IMR-90 (cell line): ENCODE data around the gene MEF2D. TPM values are rescaled to one million over a fixed set of nuclear protein-coding genes. Genes with fewer than 3 reads are reported as not detected.

ENCODE experiments used
- ATAC-seq: fragments of 200-7000 bp; cut with Tn5 transposase; 2 replicates; pipeline ENCODE4 v1.9.1; 2020; ENCODE audit warnings: low read depth, mild to moderate bottlenecking, moderate library complexity
- BruUV-seq: library from RNA; stranded (reverse); fragments of 400-500 nt; replicated peaks from 2 replicates; lab custom pipeline; 2021; lab: Mats Ljungman, UMichigan
- CTCF ChIA-PET: fragments of 300-600 bp; formaldehyde crosslinking; extraction: SDS; loops from one replicate; lab custom pipeline; 2021; ENCODE audit warnings: antibody characterized with exemption; lab: Yijun Ruan, JAX
- POLR2A ChIA-PET: fragments of 300-600 bp; sonication (Branson Sonifier 250); formaldehyde crosslinking; loops from one replicate; lab custom pipeline; 2022; ENCODE audit warnings: antibody characterized with exemption; ENCODE audit not compliant: unreplicated experiment; lab: Charles Lee
- DNase-seq: peaks from one replicate; pipeline ENCODE4 v3.0.0; 2013
- H2AFZ ChIP-seq: replicated peaks from 2 replicates; pipeline ENCODE3; 2013; ENCODE audit warnings: low read length, mild to moderate bottlenecking; ENCODE audit not compliant: poor library complexity
- H2AK5ac ChIP-seq: 2 replicates; pipeline ENCODE4 v1.6.1; 2013; ENCODE audit warnings: low read depth, low read length, inconsistent platforms
- H2AK9ac ChIP-seq: replicated peaks from 2 replicates; pipeline ENCODE3; 2013; ENCODE audit warnings: mild to moderate bottlenecking, low read depth, low read length, moderate library complexity; ENCODE audit not compliant: poor library complexity
- H2BK120ac ChIP-seq: 2 replicates; pipeline ENCODE4 v1.6.1; 2013; ENCODE audit warnings: low read depth, low read length, inconsistent platforms
- H2BK15ac ChIP-seq: 3 replicates; pipeline ENCODE4 v1.6.1; 2013; ENCODE audit warnings: low read depth, low read length, inconsistent platforms
- H2BK20ac ChIP-seq: 2 replicates; pipeline ENCODE4 v1.6.1; 2013; ENCODE audit warnings: low read depth, mild to moderate bottlenecking, inconsistent platforms, low read length, moderate library complexity
- H2BK5ac ChIP-seq: 2 replicates; pipeline ENCODE4 v1.6.1; 2013; ENCODE audit warnings: mild to moderate bottlenecking, low read depth, low read length, inconsistent platforms; ENCODE audit not compliant: poor library complexity, severe bottlenecking
- H3K14ac ChIP-seq: replicated peaks from 2 replicates; pipeline ENCODE4 v1.6.1; 2013; ENCODE audit warnings: low read depth, low read length, inconsistent platforms
- H3K18ac ChIP-seq: 2 replicates; pipeline ENCODE4 v1.6.1; 2013; ENCODE audit warnings: low read depth, low read length, control low read depth
- H3K23ac ChIP-seq: 2 replicates; pipeline ENCODE4 v1.6.1; 2013; ENCODE audit warnings: low read depth, low read length, inconsistent platforms
- H3K27ac ChIP-seq: 2 replicates; pipeline ENCODE4 v1.5.1; 2013; ENCODE audit warnings: mild to moderate bottlenecking, control low read depth, low read length; ENCODE audit not compliant: insufficient read depth
- H3K27me3 ChIP-seq: 2 replicates; pipeline ENCODE4 v1.6.1; 2013; ENCODE audit warnings: low read length; ENCODE audit not compliant: control insufficient read depth, insufficient read depth
- H3K36me3 ChIP-seq: 2 replicates; pipeline ENCODE4 v1.6.1; 2013; ENCODE audit warnings: low read length, mixed read lengths; ENCODE audit not compliant: control insufficient read depth, insufficient read depth
- H3K4ac ChIP-seq: 2 replicates; pipeline ENCODE4 v1.6.1; 2013; ENCODE audit warnings: low read depth, low read length, inconsistent platforms
- H3K4me1 ChIP-seq: 2 replicates; pipeline ENCODE4 v1.6.1; 2013; ENCODE audit warnings: low read length, mixed read lengths; ENCODE audit not compliant: control insufficient read depth, insufficient read depth
- H3K4me2 ChIP-seq: 2 replicates; pipeline ENCODE4 v1.6.1; 2013; ENCODE audit warnings: low read depth, mild to moderate bottlenecking, control low read depth, low read length, moderate library complexity
- H3K4me3 ChIP-seq: 2 replicates; pipeline ENCODE4 v1.5.1; 2013; ENCODE audit warnings: low read depth, mild to moderate bottlenecking, control low read depth, low read length, moderate library complexity; ENCODE audit not compliant: insufficient read depth
- H3K56ac ChIP-seq: 2 replicates; pipeline ENCODE4 v1.6.1; 2013; ENCODE audit warnings: low read length, inconsistent platforms; ENCODE audit not compliant: insufficient read depth; ENCODE audit errors: extremely low read depth
- H3K79me1 ChIP-seq, 2 experiments: 2 replicates each; pipeline ENCODE4 v1.6.1; 2013; ENCODE audit warnings: low read length in 2 of 2, inconsistent platforms in 1 of 2, low read depth in 1 of 2
- H3K9ac ChIP-seq: 2 replicates; pipeline ENCODE4 v1.6.1; 2013; ENCODE audit warnings: low read depth, low read length, control low read depth
- H3K9me1 ChIP-seq: 2 replicates; pipeline ENCODE4 v1.6.1; 2013; ENCODE audit warnings: low read length, inconsistent platforms; ENCODE audit not compliant: insufficient read depth
- H3K9me3 ChIP-seq: 2 replicates; pipeline ENCODE4 v1.6.1; 2013; ENCODE audit warnings: low read length; ENCODE audit not compliant: control insufficient read depth, insufficient read depth
- H4K20me1 ChIP-seq: 2 replicates; pipeline ENCODE4 v1.6.1; 2013; ENCODE audit warnings: low read length, inconsistent platforms; ENCODE audit not compliant: insufficient read depth
- H4K5ac ChIP-seq: 2 replicates; pipeline ENCODE4 v1.6.1; 2013; ENCODE audit warnings: mild to moderate bottlenecking, low read depth, low read length, control low read depth
- H4K8ac ChIP-seq, 2 experiments: 2 replicates each; pipeline ENCODE4 v1.6.1; 2013; ENCODE audit warnings: low read depth in 2 of 2, low read length in 2 of 2, control low read depth in 1 of 2, inconsistent platforms in 1 of 2
- H4K91ac ChIP-seq: 2 replicates; pipeline ENCODE4 v1.6.1; 2013; ENCODE audit warnings: low read depth, low read length, inconsistent platforms; ENCODE audit not compliant: insufficient read depth
- POLR2A ChIP-seq: IDR thresholded peaks from 2 replicates; pipeline ENCODE4 v1.6.1; 2012; ENCODE audit warnings: mild to moderate bottlenecking, low read depth, low read length
- WGBS, 2 experiments: methylation state at CpG; one replicate each; pipeline versions ENCODE4 v1.1.5 to v1.1.7; 2013; ENCODE audit warnings: missing lambda C conversion rate in 2 of 2; ENCODE audit not compliant: insufficient read length in 1 of 2; ENCODE audit errors: extremely low coverage in 2 of 2; 5-methylcytosine and 5-hydroxymethylcytosine counted together
- dilution Hi-C: fragments of 300-500 bp; cut with HindIII; formaldehyde crosslinking; loops from one replicate; pipeline ENCODE4 v1.14.3; 2018; ENCODE audit warnings: low sequenced_read_pairs; ENCODE audit not compliant: unreplicated experiment
- in situ Hi-C: fragments of 300-500 bp; cut with MboI; formaldehyde crosslinking; loops from 3 replicates; pipeline ENCODE4 v1.14.3; 2019; ENCODE audit warnings: low sequenced_read_pairs, inconsistent platforms, mixed read lengths
- intact Hi-C: fragments of 100-400 bp; cut with micrococcal nuclease; formaldehyde crosslinking; loops from 2 replicates; pipeline ENCODE4 v1.10.0; 2022
- polyA plus RNA-seq, 3 experiments: library from polyadenylated mRNA; depleted of rRNA; stranded (reverse); fragments of >200 nt; gene quantifications; 2 replicates each; pipeline ENCODE4 v1.2.3, GENCODE V29; 2012; ENCODE audit warnings: low replicate concordance in 1 of 3
- total RNA-seq: library from RNA; depleted of rRNA; stranded (reverse); fragments of >200 nt; gene quantifications from 2 replicates; pipeline ENCODE4 v1.2.3, GENCODE V29; 2012

Gene MEF2D
- total and polyA plus RNA-seq, 2 of the 4 experiments (the other 2 are of a cell fraction), result 2.9 to 20.0 TPM

DNA sequence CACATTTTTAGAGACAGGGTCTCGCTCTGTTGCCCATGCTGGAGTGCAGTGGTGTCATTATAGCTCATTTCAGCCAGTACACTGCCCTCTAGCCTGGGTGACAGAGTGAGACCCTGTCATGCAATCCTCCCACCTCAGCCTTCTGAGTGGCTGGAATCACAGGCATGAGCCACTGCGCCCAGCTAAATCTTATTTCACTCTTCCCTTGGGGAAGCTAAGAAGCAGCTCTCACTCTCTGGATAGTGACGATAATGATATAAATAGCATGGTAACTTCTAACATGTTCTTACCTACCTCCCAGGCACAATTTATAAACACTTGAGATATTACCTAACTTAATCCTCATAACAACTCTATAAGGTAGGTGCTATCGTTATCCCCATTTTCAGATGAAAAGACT is 46.9 kb upstream of the MEF2D start:
- no peak overlapping the region for H3K56ac ChIP-seq
- H2BK120ac ChIP-seq, result no peak overlapping the region
- WGBS, 2 experiments, result no CpG with 5 or more reads among the region's 4 CpGs
- ChIA-PET CTCF (no interaction called here), POLR2A (no interaction called here)
- no peak overlapping the region for H3K23ac ChIP-seq
- no peak overlapping the region for H2BK5ac ChIP-seq
- H3K79me1 ChIP-seq, result peaks cover 0 to 13% of the 10 kb centered on the region in 2 experiments; a peak in 2 of 4 replicates
- H2AK5ac ChIP-seq, result no peak overlapping the region
- no peak overlapping the region for H2BK20ac ChIP-seq
- H3K9me3 ChIP-seq, result no peaks in the 10 kb centered on the region
- no peak overlapping the region for H3K9ac ChIP-seq
- dilution Hi-C loops, result no loop called here
- H2BK15ac ChIP-seq, result no peak overlapping the region
- no peaks in the 10 kb centered on the region for H3K27me3 ChIP-seq
- no peak overlapping the region for H3K14ac ChIP-seq
- H4K8ac ChIP-seq, result no peak overlapping the region
- no peak overlapping the region for H3K18ac ChIP-seq
- DNase-seq (no peak), ATAC-seq (no peak)
- H3K27ac ChIP-seq, result no peak overlapping the region
- no TSS peak for BruUV-seq
- no peaks in the 10 kb centered on the region for H4K20me1 ChIP-seq
- H3K36me3 ChIP-seq, result peaks cover 14% of the 10 kb centered on the region
- no peak overlapping the region for H4K5ac ChIP-seq
- no peak overlapping the region for H4K91ac ChIP-seq
- intact Hi-C loops, result no loop called here
- H2AK9ac ChIP-seq, result no peak overlapping the region
- no peaks in the 10 kb centered on the region for H3K4me1 ChIP-seq
- no peak for TF ChIP-seq POLR2A
- in situ Hi-C loops, result no loop called here
- H3K4ac ChIP-seq, result no peak overlapping the region
- H3K4me2 ChIP-seq, result no peak overlapping the region
- no peak overlapping the region for H3K4me3 ChIP-seq
- peaks cover 11% of the 10 kb centered on the region for H3K9me1 ChIP-seq
- H2AFZ ChIP-seq, result no peak overlapping the region
